Vagina (tissue), 2 donors: ENCODE data around the gene C1orf115. TPM values are rescaled to one million over a fixed set of nuclear protein-coding genes. Genes with fewer than 3 reads are reported as not detected.
A peak's percentile ranks its signal among the peaks of the same experiment; 100 is the strongest.
"Not testable (repeated sequence)": the region's sequence is repeated elsewhere in the genome, so short reads cannot be mapped to it uniquely, and the experiment has no call there.

Experiments used
- DNase-seq, 2 donors: peaks; one replicate each; pipeline ENCODE4 v3.0.0-alpha.2; 2017; ENCODE audit errors: extremely low spot score in 2 of 2
- H3K27ac ChIP-seq: fragments of 200-600 bp; sonication (generic); one replicate; pipeline ENCODE4 v1.5.1; 2019
- H3K27me3 ChIP-seq: fragments of 200-600 bp; sonication (generic); one replicate; pipeline ENCODE4 v1.5.1; 2019
- H3K36me3 ChIP-seq, 2 donors: fragments of 200-600 bp; sonication (generic); one replicate each; pipeline ENCODE4 v1.5.1; 2017 to 2019
- H3K4me1 ChIP-seq: fragments of 200-600 bp; sonication (generic); one replicate; pipeline ENCODE4 v1.5.1; 2019
- H3K4me3 ChIP-seq, 2 donors: fragments of 200-600 bp; sonication (generic); 1 replicate in 1 of 2; 2 replicates in 1 of 2; pipeline ENCODE4 v1.5.1; 2016 to 2019
- H3K9me3 ChIP-seq: fragments of 200-600 bp; sonication (generic); one replicate; pipeline ENCODE4 v1.5.1; 2019
- CTCF ChIP-seq, 3 experiments: fragments of 450-650 bp in 2 of 3; fragments of 200-600 bp in 1 of 3; sonication (generic) in 1 of 3; IDR thresholded peaks; one replicate each; pipeline ENCODE4 v1.5.1; 2017 to 2019; ENCODE audit warnings: antibody characterized with exemption in 3 of 3, mild to moderate bottlenecking in 2 of 3, moderate library complexity in 2 of 3
- POLR2A ChIP-seq, 2 donors: fragments of 450-650 bp; IDR thresholded peaks; one replicate each; pipeline ENCODE4 v1.6.1; 2017; ENCODE audit warnings: antibody characterized with exemption in 2 of 2, mild to moderate bottlenecking in 2 of 2, moderate library complexity in 2 of 2
- POLR2AphosphoS5 ChIP-seq, 2 donors: sonication (generic); formaldehyde crosslinking; IDR thresholded peaks; one replicate each; pipeline ENCODE4 v1.9.0; 2017; ENCODE audit warnings: antibody characterized with exemption in 2 of 2, mild to moderate bottlenecking in 2 of 2, low read depth in 1 of 2; ENCODE audit not compliant: insufficient read depth in 1 of 2
- intact Hi-C: fragments of 100-400 bp; cut with DNase I; formaldehyde crosslinking; loops from one replicate; pipeline ENCODE4 v1.15.1; 2023
- total RNA-seq: library from RNA; depleted of rRNA; stranded (reverse); fragments of >200 nt; gene quantifications from one replicate; pipeline ENCODE4 v1.2.3, GENCODE V29; 2016

The C1orf115 gene
- total RNA-seq, 1 donor from 2014 or later, result 11.0 TPM

GRCh38 chr1:220677251-220677650, 12.9 kb upstream of the C1orf115 start:
- Histone ChIP-seq H3K36me3 (no peaks in the 10 kb centered on the region), H3K27ac (no peak overlapping the region), H3K4me3 (no peak overlapping the region), H3K27me3 (no peaks in the 10 kb centered on the region), H3K9me3 (no peaks in the 10 kb centered on the region), H3K4me1 (no peaks in the 10 kb centered on the region)
- TF ChIP-seq POLR2A (IDR thresholded peaks at IDR 0.05), result no peak
- no peak for TF ChIP-seq CTCF (IDR thresholded peaks at IDR 0.05)
- TF ChIP-seq POLR2AphosphoS5 (IDR thresholded peaks at IDR 0.05; ENCODE audit: insufficient read depth in 1 of 2, low read depth in 1 of 2), result no peak
- DNase-seq, result no peak
- intact Hi-C loops, result loop anchor here (5.0 kb wide), 1 partner anchor 100 kb away; no protein-coding TSS in a partner anchor

- H3K4me1 ChIP-seq, result no peaks in the 10 kb centered on the region
- no peaks in the 10 kb centered on the region for H3K36me3 ChIP-seq
- H3K4me3 ChIP-seq, result no peak overlapping the region
- H3K9me3 ChIP-seq, result no peaks in the 10 kb centered on the region
- DNase-seq, result no peak
- no peaks in the 10 kb centered on the region for H3K27me3 ChIP-seq
- no peak for TF ChIP-seq POLR2AphosphoS5 (IDR thresholded peaks at IDR 0.05; ENCODE audit: insufficient read depth in 1 of 2, low read depth in 1 of 2)
- TF ChIP-seq CTCF (IDR thresholded peaks at IDR 0.05), result peak; percentile 40 to 64 (median 45)
- no peak for TF ChIP-seq POLR2A (IDR thresholded peaks at IDR 0.05)
- intact Hi-C loops, result no loop called here
- H3K27ac ChIP-seq, result no peak overlapping the region
Observed at GRCh38 chr1:220680085-220680687, 10.0 kb upstream of the C1orf115 start.

GRCh38 chr1:220681220-220681880, 8.8 kb upstream of the C1orf115 start:
- TF ChIP-seq POLR2A (IDR thresholded peaks at IDR 0.05), result no peak
- no peak for TF ChIP-seq POLR2AphosphoS5 (IDR thresholded peaks at IDR 0.05; ENCODE audit: insufficient read depth in 1 of 2, low read depth in 1 of 2)
- TF ChIP-seq CTCF (IDR thresholded peaks at IDR 0.05), result no peak
- no peak for DNase-seq
- H3K27me3 ChIP-seq, result no peaks in the 10 kb centered on the region
- H3K9me3 ChIP-seq, result no peaks in the 10 kb centered on the region
- H3K27ac ChIP-seq, result no peak overlapping the region
- peak overlapping the region in 1 of 2 donors; percentile 13 for H3K4me3 ChIP-seq
- H3K36me3 ChIP-seq, result no peaks in the 10 kb centered on the region
- no peaks in the 10 kb centered on the region for H3K4me1 ChIP-seq
- intact Hi-C loops, result no loop called here

GRCh38 chr1:220682901-220683576, 7.1 kb upstream of the C1orf115 start:
- Histone ChIP-seq H3K27ac (no peak overlapping the region), H3K4me3 (no peak overlapping the region), H3K27me3 (no peaks in the 10 kb centered on the region), H3K9me3 (no peaks in the 10 kb centered on the region), H3K36me3 (no peaks in the 10 kb centered on the region), H3K4me1 (no peaks in the 10 kb centered on the region)
- TF ChIP-seq POLR2A (IDR thresholded peaks at IDR 0.05), result no peak
- TF ChIP-seq CTCF (IDR thresholded peaks at IDR 0.05), result no peak
- no peak for TF ChIP-seq POLR2AphosphoS5 (IDR thresholded peaks at IDR 0.05; ENCODE audit: insufficient read depth in 1 of 2, low read depth in 1 of 2)
- no peak for DNase-seq
- intact Hi-C loops, result no loop called here

- H3K27ac ChIP-seq, DNase-seq, intact Hi-C loops, H3K36me3 ChIP-seq, H3K4me1 ChIP-seq, H3K27me3 ChIP-seq, H3K4me3 ChIP-seq, H3K9me3 ChIP-seq: not testable (repeated sequence)
Observed at GRCh38 chr1:220683716-220684115, 6.4 kb upstream of the C1orf115 start.
